Smooth muscle cell (in vitro differentiated cells): ENCODE measurements around the gene HECW1. TPM values are rescaled to one million over a fixed set of nuclear protein-coding genes. Genes with fewer than 3 reads are reported as not detected.

Source experiments
- DNase-seq: peaks from one replicate; lab custom pipeline; 2025; ENCODE audit not compliant: unreplicated experiment; lab: John Stamatoyannopoulos, UW
- H2AFZ ChIP-seq: fragments of 200-600 bp; sonication (generic); 2 replicates; pipeline ENCODE4 v1.6.0; 2016; ENCODE audit warnings: antibody characterized with exemption, low read depth, mild to moderate bottlenecking
- H3F3A ChIP-seq: fragments of 200-600 bp; sonication (generic); 2 replicates; pipeline ENCODE4 v1.6.0; 2017; ENCODE audit warnings: antibody characterized with exemption, low read depth
- H3K27ac ChIP-seq: fragments of 200-600 bp; sonication (generic); 2 replicates; pipeline ENCODE4 v1.5.1; 2016; ENCODE audit warnings: low read depth, mild to moderate bottlenecking
- H3K27me3 ChIP-seq: fragments of 200-600 bp; sonication (generic); 2 replicates; pipeline ENCODE4 v1.6.1; 2016; ENCODE audit warnings: low read depth, mild to moderate bottlenecking
- H3K36me3 ChIP-seq: fragments of 200-600 bp; sonication (generic); 2 replicates; pipeline ENCODE4 v1.5.1; 2016; ENCODE audit warnings: low read depth
- H3K4me1 ChIP-seq: fragments of 200-600 bp; sonication (generic); 2 replicates; pipeline ENCODE4 v1.5.1; 2016; ENCODE audit warnings: low read depth
- H3K4me2 ChIP-seq: fragments of 200-600 bp; sonication (generic); 2 replicates; pipeline ENCODE4 v1.6.0; 2016; ENCODE audit warnings: mild to moderate bottlenecking
- H3K4me3 ChIP-seq: fragments of 200-600 bp; sonication (generic); 2 replicates; pipeline ENCODE4 v1.5.1; 2016; ENCODE audit warnings: mild to moderate bottlenecking
- H3K79me2 ChIP-seq: fragments of 200-600 bp; sonication (generic); 2 replicates; pipeline ENCODE4 v1.6.0; 2016; ENCODE audit warnings: low read depth, mild to moderate bottlenecking
- H3K9ac ChIP-seq: fragments of 200-600 bp; sonication (generic); 2 replicates; pipeline ENCODE4 v1.6.0; 2016; ENCODE audit warnings: low read depth
- H3K9me3 ChIP-seq: fragments of 200-600 bp; sonication (generic); replicated peaks from 2 replicates; pipeline ENCODE4 v1.5.1; 2016; ENCODE audit warnings: low read depth
- H4K20me1 ChIP-seq: fragments of 200-600 bp; sonication (generic); 2 replicates; pipeline ENCODE4 v1.6.0; 2016; ENCODE audit warnings: low read depth
- CTCF ChIP-seq: fragments of 200-600 bp; sonication (generic); IDR thresholded peaks from 2 replicates; pipeline ENCODE4 v1.5.1; 2017; ENCODE audit warnings: borderline replicate concordance, mild to moderate bottlenecking, antibody characterized with exemption; ENCODE audit not compliant: insufficient read depth, poor library complexity, severe bottlenecking
- WGBS: methylation state at CpG from one replicate; pipeline ENCODE4 v1.1.7; 2016; ENCODE audit warnings: low lambda C conversion rate; 5-methylcytosine and 5-hydroxymethylcytosine counted together
- polyA plus RNA-seq: library from polyadenylated mRNA; unstranded; fragments of >200 nt; fragmentation: Nextera tagmentation; extraction: Ambion mirVana; gene quantifications from 2 replicates; pipeline ENCODE4 v1.2.1, GENCODE V29; 2016
- total RNA-seq: library from RNA; depleted of rRNA; stranded (reverse); fragments of >200 nt; gene quantifications from 2 replicates; pipeline ENCODE4 v1.2.3, GENCODE V29; 2014

Gene HECW1
- total and polyA plus RNA-seq, 2 experiments from 2014 or later: 0.09 to 0.49 TPM

GRCh38 chr7:43311052-43311451 is 198.6 kb downstream of the HECW1 start:
- Histone ChIP-seq H3K9ac (no peak overlapping the region), H3K4me1 (no peaks in the 10 kb centered on the region), H3K27ac (no peak overlapping the region), H3K9me3 (no peaks in the 10 kb centered on the region), H3K27me3 (no peaks in the 10 kb centered on the region), H3K4me3 (no peak overlapping the region), H4K20me1 (no peaks in the 10 kb centered on the region), H3K36me3 (no peaks in the 10 kb centered on the region), H3K4me2 (no peak overlapping the region), H3F3A (no peaks in the 10 kb centered on the region), H3K79me2 (no peaks in the 10 kb centered on the region), H2AFZ (no peak overlapping the region)
- DNase-seq: no peak
- TF ChIP-seq CTCF: no peak
- WGBS: 86% methylated on average over 5 of the region's 5 CpGs

GRCh38 chr7:43311694-43312093 is 199.2 kb downstream of the HECW1 start:
- Histone ChIP-seq H3K36me3 (no peaks in the 10 kb centered on the region), H3K9me3 (no peaks in the 10 kb centered on the region), H4K20me1 (no peaks in the 10 kb centered on the region), H3K27ac (no peak overlapping the region), H3K79me2 (no peaks in the 10 kb centered on the region), H3K27me3 (no peaks in the 10 kb centered on the region), H3K4me1 (no peaks in the 10 kb centered on the region), H3F3A (no peaks in the 10 kb centered on the region), H3K4me3 (no peak overlapping the region), H2AFZ (no peak overlapping the region), H3K9ac (no peak overlapping the region), H3K4me2 (no peak overlapping the region)
- TF ChIP-seq CTCF: no peak
- no peak for DNase-seq
- 98% methylated on average over 22 of the region's 22 CpGs for WGBS

- DNase-seq: no peak
- H3K4me2 ChIP-seq: no peak overlapping the region
- no peak overlapping the region for H3K27ac ChIP-seq
- H3K4me1 ChIP-seq: no peaks in the 10 kb centered on the region
- H2AFZ ChIP-seq: no peak overlapping the region
- no peaks in the 10 kb centered on the region for H3K79me2 ChIP-seq
- no peak overlapping the region for H3K9ac ChIP-seq
- no peaks in the 10 kb centered on the region for H3K36me3 ChIP-seq
- no peaks in the 10 kb centered on the region for H3F3A ChIP-seq
- no peaks in the 10 kb centered on the region for H3K27me3 ChIP-seq
- H4K20me1 ChIP-seq: no peaks in the 10 kb centered on the region
- H3K9me3 ChIP-seq: no peaks in the 10 kb centered on the region
- TF ChIP-seq CTCF: no peak
- H3K4me3 ChIP-seq: no peak overlapping the region
- 76% methylated on average over 9 of the region's 9 CpGs for WGBS
These were observed 201.4 kb downstream of the HECW1 start for GRCh38 chr7:43313628-43314378.
